HG02885 (cell line): ENCODE measurements around the gene JADE2.

Experiments
- ATAC-seq: cut with Tn5 transposase; IDR thresholded peaks from one replicate; pipeline ENCODE4 v1.9.1; 2021; ENCODE audit warnings: mild to moderate bottlenecking; ENCODE audit not compliant: unreplicated experiment, poor library complexity

Gene JADE2

DNA sequence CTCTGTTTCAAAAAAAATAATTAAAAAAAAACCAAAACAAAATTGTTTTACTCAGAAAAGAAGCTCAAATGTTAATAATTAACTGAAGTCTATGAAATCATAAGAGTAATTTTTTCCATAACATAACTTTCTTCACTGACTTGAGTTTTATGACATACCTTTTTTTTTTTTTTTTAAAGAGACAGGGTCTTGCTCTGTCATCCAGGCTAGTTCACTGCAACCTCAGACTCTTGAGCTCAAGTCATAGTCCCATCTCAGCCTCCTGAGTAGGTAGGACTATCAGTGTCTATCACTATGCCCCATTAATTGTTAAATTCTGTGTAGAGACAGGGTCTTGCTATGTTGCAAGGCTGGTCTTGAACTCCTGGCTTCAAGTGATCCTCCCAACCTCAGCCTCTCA lies 85.3 kb downstream of the JADE2 start:
- no peak for ATAC-seq

DNA sequence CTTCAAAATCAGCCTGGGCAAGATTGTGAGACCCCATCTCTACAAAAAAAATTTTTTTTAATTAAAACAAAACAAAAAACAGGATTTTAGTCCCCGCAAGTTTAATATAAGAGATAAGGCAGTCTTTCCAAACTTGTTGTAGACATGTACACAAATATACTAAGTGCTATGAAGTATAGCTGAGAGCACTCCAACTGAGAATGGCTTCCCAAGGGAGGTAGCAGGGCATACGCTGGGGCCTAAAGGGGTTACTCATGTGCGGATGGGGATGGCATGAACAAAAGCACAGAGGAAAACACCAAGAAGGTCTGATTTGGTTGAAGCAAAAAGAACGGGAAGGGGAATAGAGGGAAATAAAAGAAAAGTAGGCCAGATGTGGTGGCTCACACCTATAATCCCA lies 86.0 kb downstream of the JADE2 start:
- no peak for ATAC-seq

DNA sequence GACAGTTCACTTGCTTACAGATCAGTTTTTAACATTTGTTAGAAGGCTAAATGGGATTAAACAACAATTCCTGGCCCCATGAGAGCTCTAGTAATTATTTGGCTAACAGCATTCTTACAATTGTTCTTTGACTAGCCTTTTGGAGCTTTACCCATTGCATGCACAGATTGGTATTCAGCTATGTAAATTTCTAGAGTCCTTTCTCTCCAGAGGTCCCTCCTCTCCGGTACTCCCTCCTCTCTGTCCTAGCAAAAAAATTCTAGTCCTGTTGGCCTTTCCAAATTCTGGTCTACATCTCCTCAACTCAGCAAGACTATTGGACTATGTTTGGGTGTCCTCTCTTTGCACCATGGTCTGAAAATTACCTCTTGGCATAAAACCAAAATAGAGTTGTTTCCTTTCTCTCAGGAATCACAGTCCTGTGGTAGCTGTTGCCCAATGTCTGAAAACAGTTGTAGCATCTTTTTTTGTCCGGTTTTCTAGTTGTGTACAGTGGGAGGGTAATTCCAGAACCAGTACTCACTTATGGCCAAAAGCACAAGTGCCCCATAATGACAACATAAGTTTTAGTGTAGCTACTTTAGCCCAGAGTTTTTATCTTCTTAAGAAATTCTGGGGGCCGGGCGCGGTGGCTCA lies 89.1 kb downstream of the JADE2 start:
- ATAC-seq: no peak

DNA sequence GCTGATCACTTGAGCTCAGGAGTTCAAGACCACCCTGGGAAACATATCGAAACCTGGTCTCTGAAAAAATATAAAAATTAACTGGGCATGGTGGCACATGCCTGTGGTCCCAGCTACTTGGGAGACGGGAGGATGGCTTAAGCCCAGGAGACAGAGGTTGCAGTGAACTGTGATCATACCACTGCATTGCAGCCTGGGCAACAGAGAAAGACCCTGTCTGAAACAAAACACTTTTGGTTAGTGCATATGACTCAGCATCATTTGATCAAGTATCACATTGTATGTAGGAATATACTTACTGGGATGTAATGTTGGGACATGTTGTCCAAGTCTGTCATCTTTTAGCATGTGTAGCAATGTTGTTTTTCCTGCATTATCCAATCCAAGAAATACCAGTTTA lies 95.2 kb downstream of the JADE2 start:
- no peak for ATAC-seq

DNA sequence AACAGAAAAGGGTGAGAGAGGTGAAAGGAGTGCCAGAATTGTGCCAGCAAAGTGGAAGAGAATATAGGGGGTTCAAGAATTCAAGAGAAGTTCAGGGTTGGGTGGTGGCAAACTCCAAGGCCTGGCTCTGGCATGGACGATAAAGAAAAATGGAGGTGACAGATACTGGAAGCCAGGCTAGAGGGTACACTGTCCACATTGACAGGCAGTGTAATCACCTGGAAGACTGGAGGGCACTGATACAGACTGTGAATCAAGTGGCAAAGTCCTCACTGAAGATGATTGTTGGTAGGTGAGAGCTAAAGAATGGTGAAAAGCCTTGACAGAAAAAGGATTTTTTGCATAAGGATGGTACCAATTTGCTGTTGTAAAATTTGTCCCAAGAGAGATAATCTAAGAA lies 100.1 kb downstream of the JADE2 start:
- ATAC-seq: no peak

DNA sequence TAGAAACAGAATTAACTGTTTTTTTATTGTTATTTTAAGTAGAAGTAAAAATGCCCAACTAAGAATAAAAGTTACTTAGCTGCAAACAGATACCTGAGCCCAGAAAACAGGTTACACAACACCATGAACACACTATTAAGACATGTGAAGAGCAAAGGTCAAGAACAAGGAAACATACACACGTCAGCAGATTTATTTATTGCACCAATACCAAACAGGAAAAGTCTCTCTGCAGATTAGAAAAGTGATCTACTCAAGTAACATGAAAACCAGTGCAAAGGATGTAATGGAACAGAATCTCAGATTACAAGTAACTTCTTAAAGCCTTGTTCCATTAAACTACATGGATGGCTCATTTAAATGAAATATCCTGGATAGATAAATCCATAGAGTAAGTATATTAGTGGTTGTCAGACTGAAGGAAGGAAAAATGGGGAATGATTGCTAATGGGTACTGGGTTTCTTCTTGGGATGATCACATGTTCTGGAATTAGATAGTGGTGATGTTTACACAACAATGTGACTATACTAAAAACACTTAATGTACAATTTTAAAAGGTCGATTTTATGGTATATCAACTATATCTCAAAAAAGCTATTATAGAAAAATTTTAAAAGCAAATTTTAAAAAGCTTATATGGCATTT lies 101.0 kb downstream of the JADE2 start:
- ATAC-seq: no peak
